Measurements from ENCODE around the gene PEPD.

The PEPD gene

GRCh38 chr19:33436360-33437345, 84.9 kb downstream of the PEPD start:
- Histone ChIP-seq H3K9me3 (replicated peaks; ENCODE audit: insufficient read depth, low read length) (no peaks in the 10 kb centered on the region), H3K4me2 (ENCODE audit: low read depth, low read length) (no peak overlapping the region), H3F3A (ENCODE audit: insufficient read depth, low read length) (no peaks in the 10 kb centered on the region), H3K27ac (ENCODE audit: low read length) (no peak overlapping the region), H3K9me2 (replicated peaks; ENCODE audit: insufficient read depth, low read length) (no peaks in the 10 kb centered on the region), H4K20me1 (ENCODE audit: insufficient read depth, low read length) (no peaks in the 10 kb centered on the region), H3K9ac (ENCODE audit: low read length) (no peak overlapping the region), H3K27me3 (replicated peaks; ENCODE audit: insufficient read depth, low read length) (no peaks in the 10 kb centered on the region), H2AFZ (ENCODE audit: low read length) (no peak overlapping the region), H3K36me3 (replicated peaks; ENCODE audit: insufficient read depth, low read length) (no peaks in the 10 kb centered on the region), H3K4me1 (ENCODE audit: low read length) (no peaks in the 10 kb centered on the region), H3K79me2 (ENCODE audit: low read length) (no peaks in the 10 kb centered on the region), H3K4me3 (ENCODE audit: low read length) (no peak overlapping the region)
- TF ChIP-seq, protein P1, sequence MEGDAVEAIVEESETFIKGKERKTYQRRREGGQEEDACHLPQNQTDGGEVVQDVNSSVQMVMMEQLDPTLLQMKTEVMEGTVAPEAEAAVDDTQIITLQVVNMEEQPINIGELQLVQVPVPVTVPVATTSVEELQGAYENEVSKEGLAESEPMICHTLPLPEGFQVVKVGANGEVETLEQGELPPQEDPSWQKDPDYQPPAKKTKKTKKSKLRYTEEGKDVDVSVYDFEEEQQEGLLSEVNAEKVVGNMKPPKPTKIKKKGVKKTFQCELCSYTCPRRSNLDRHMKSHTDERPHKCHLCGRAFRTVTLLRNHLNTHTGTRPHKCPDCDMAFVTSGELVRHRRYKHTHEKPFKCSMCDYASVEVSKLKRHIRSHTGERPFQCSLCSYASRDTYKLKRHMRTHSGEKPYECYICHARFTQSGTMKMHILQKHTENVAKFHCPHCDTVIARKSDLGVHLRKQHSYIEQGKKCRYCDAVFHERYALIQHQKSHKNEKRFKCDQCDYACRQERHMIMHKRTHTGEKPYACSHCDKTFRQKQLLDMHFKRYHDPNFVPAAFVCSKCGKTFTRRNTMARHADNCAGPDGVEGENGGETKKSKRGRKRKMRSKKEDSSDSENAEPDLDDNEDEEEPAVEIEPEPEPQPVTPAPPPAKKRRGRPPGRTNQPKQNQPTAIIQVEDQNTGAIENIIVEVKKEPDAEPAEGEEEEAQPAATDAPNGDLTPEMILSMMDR (IDR thresholded peaks at IDR 0.05; ENCODE audit: low read length), result no peak
- TF ChIP-seq EZH2 (optimal IDR thresholded peaks at IDR 0.05; ENCODE audit: low read depth, low read length) (no peak), EZH2phosphoT487 (IDR thresholded peaks at IDR 0.05; ENCODE audit: low read length) (no peak)
- DNase-seq, result no peak

DNA sequence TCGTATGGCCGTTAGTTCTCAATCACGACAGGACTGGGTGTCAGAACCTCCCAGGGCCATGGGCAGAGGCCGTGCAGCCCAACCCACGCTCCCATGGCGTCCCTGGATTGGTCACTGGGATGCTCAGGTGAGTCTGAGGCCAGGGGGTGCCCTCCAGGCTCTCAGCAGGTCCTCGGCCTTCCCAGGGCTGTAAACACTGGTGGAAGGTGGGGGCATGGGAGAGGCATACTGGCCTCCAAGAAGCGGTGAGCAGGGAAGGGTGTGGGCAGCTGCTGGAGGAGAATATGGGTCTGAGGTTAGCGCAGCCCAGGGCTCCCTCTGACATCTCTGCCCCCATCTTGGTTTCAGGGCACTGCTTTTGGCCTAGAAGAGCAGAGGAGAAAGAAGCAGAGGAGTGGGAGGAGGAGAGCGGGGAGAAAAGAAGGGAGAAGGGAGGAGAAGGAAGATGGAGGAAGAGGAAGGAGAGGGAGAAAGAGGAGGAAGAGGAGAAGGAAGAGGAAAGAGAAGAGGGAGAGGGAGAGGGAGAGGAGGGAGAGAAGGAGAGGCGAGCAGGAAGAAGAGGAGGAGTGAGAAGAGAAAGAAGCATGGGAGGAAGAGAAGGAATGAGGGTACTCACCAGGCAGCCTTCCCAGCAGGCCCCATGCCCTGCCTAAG, 85.8 kb downstream of the PEPD start:
- H4K20me1 ChIP-seq (ENCODE audit: insufficient read depth, low read length), result no peaks in the 10 kb centered on the region
- no peak overlapping the region for H3K4me2 ChIP-seq (ENCODE audit: low read depth, low read length)
- H3K27ac ChIP-seq (ENCODE audit: low read length), result no peak overlapping the region
- no peaks in the 10 kb centered on the region for H3K27me3 ChIP-seq (replicated peaks; ENCODE audit: insufficient read depth, low read length)
- no peaks in the 10 kb centered on the region for H3F3A ChIP-seq (ENCODE audit: insufficient read depth, low read length)
- H3K9me2 ChIP-seq (replicated peaks; ENCODE audit: insufficient read depth, low read length), result no peaks in the 10 kb centered on the region
- no peak for DNase-seq
- H2AFZ ChIP-seq (ENCODE audit: low read length), result no peak overlapping the region
- no peaks in the 10 kb centered on the region for H3K79me2 ChIP-seq (ENCODE audit: low read length)
- H3K9me3 ChIP-seq (replicated peaks; ENCODE audit: insufficient read depth, low read length), result no peaks in the 10 kb centered on the region
- H3K4me3 ChIP-seq (ENCODE audit: low read length), result no peak overlapping the region
- H3K4me1 ChIP-seq (ENCODE audit: low read length), result no peaks in the 10 kb centered on the region
- no peaks in the 10 kb centered on the region for H3K36me3 ChIP-seq (replicated peaks; ENCODE audit: insufficient read depth, low read length)
- H3K9ac ChIP-seq (ENCODE audit: low read length), result no peak overlapping the region
- TF ChIP-seq, protein P1 (IDR thresholded peaks at IDR 0.05; ENCODE audit: low read length), result no peak
- TF ChIP-seq EZH2 (optimal IDR thresholded peaks at IDR 0.05; ENCODE audit: low read depth, low read length), result no peak
- no peak for TF ChIP-seq EZH2phosphoT487 (IDR thresholded peaks at IDR 0.05; ENCODE audit: low read length)

DNA sequence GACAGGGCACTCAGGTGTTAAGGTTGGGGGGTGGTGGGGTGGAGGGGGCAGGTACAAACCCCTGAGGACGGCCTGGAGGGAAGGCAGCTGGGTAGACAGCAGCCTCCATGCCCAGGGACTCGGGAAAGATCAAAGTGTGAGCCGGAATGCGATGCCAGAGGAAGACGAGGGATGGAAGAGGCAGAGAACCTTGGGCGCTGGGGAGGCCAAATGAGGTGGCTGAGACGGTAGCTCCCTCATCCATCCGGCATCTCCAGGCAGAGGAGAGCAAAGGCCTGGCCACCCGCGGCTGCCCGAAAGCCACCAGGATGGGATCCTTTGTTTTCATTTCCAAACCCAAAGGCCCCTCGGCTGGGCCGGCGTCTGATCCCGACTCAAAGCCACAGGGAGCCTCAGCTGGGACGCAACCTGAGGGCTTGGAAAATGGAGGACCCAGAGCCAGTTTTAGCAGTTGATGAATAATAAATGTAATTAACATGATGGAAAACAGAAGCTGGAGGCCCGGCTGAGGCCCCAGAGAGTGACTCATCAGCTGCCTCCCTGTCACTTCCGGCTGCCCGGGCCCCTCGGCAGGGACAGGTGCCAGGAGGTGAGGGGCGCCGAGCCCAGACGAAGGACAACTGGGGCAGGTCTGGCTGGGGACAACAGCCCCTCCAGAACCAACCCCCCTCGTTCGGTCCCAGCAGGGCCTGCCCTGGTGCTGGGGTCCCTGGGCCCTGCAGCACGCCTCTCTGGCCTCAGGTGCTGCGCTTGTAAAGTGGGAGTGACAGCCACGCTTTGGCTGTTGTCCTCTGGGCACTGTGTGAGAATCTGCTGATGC, 86.5 kb downstream of the PEPD start:
- Histone ChIP-seq H3K9ac (ENCODE audit: low read length) (no peak overlapping the region), H3K9me3 (replicated peaks; ENCODE audit: insufficient read depth, low read length) (no peaks in the 10 kb centered on the region), H3K79me2 (ENCODE audit: low read length) (no peaks in the 10 kb centered on the region), H3K36me3 (replicated peaks; ENCODE audit: insufficient read depth, low read length) (no peaks in the 10 kb centered on the region), H3F3A (ENCODE audit: insufficient read depth, low read length) (no peaks in the 10 kb centered on the region), H3K4me3 (ENCODE audit: low read length) (no peak overlapping the region), H3K9me2 (replicated peaks; ENCODE audit: insufficient read depth, low read length) (no peaks in the 10 kb centered on the region), H4K20me1 (ENCODE audit: insufficient read depth, low read length) (no peaks in the 10 kb centered on the region), H3K27me3 (replicated peaks; ENCODE audit: insufficient read depth, low read length) (no peaks in the 10 kb centered on the region), H3K4me2 (ENCODE audit: low read depth, low read length) (no peak overlapping the region), H2AFZ (ENCODE audit: low read length) (no peak overlapping the region), H3K4me1 (ENCODE audit: low read length) (no peaks in the 10 kb centered on the region), H3K27ac (ENCODE audit: low read length) (no peak overlapping the region)
- TF ChIP-seq, protein P1 (IDR thresholded peaks at IDR 0.05; ENCODE audit: low read length), result no peak
- TF ChIP-seq EZH2phosphoT487 (IDR thresholded peaks at IDR 0.05; ENCODE audit: low read length) (no peak), EZH2 (optimal IDR thresholded peaks at IDR 0.05; ENCODE audit: low read depth, low read length) (no peak)
- no peak for DNase-seq
